ENCODE measurements around the gene SH3RF3.

GRCh38 chr2:109231428-109231827, 102.4 kb downstream of the SH3RF3 start:
- TF ChIP-seq EZH2 (IDR thresholded peaks at IDR 0.05; ENCODE audit: borderline replicate concordance, low read depth, low read length) (no peak), CTCF (IDR thresholded peaks at IDR 0.05 in 2 of 3, conservative IDR thresholded peaks at IDR 0.05 in 1 of 3; ENCODE audit: insufficient read depth in 2 of 3, low read depth in 1 of 3, low read length in 3 of 3) (no peak), NR2C2 (CRISPR knock-in tag; IDR thresholded peaks at IDR 0.05) (no peak), NR2C2 (tag; IDR thresholded peaks at IDR 0.05) (no peak), FOXO4 (CRISPR knock-in tag; IDR thresholded peaks at IDR 0.05) (no peak), RNF2 (IDR thresholded peaks at IDR 0.05) (no peak), E2F4 (CRISPR knock-in tag; IDR thresholded peaks at IDR 0.05; ENCODE audit: low read depth) (no peak), BRCA1 (IDR thresholded peaks at IDR 0.05) (no peak), BRCA1 (CRISPR knock-in tag; IDR thresholded peaks at IDR 0.05) (no peak), RAD21 (CRISPR knock-in tag; conservative IDR thresholded peaks at IDR 0.05 in 1 of 2, IDR thresholded peaks at IDR 0.05 in 1 of 2) (no peak), ELF1 (tag; IDR thresholded peaks at IDR 0.05) (no peak), SREBF2 (CRISPR knock-in tag; IDR thresholded peaks at IDR 0.05) (no peak), CGGBP1 (CRISPR knock-in tag; IDR thresholded peaks at IDR 0.05) (no peak), POLR2A (conservative IDR thresholded peaks at IDR 0.05) (no peak)
